Mesenchymal stem cell (in vitro differentiated cells and primary cell): ENCODE data around the gene B3GAT2.

Experiments
- DNase-seq: peaks from one replicate; pipeline ENCODE4 v3.0.0-alpha.2; 2013
- H2AFZ ChIP-seq: one replicate; pipeline ENCODE4 v1.6.1; 2013; ENCODE audit warnings: low read depth, mild to moderate bottlenecking, control low read depth, inconsistent platforms, low read length, moderate library complexity
- H2AK5ac ChIP-seq: 2 replicates; pipeline ENCODE4 v1.6.1; 2013; ENCODE audit warnings: low read length, moderate library complexity, mild to moderate bottlenecking, inconsistent platforms; ENCODE audit not compliant: severe bottlenecking
- H2BK120ac ChIP-seq: one replicate; pipeline ENCODE4 v1.6.1; 2013; ENCODE audit warnings: low read depth, mild to moderate bottlenecking, inconsistent platforms, low read length, moderate library complexity
- H2BK12ac ChIP-seq, 2 experiments: one replicate each; pipeline ENCODE4 v1.6.1; 2013; ENCODE audit warnings: inconsistent platforms in 2 of 2, low read length in 2 of 2, mild to moderate bottlenecking in 2 of 2, moderate library complexity in 2 of 2, control low read depth in 1 of 2
- H2BK15ac ChIP-seq: one replicate; pipeline ENCODE4 v1.6.1; 2013; ENCODE audit warnings: mild to moderate bottlenecking, low read depth, inconsistent platforms; ENCODE audit not compliant: poor library complexity, severe bottlenecking
- H2BK5ac ChIP-seq: 2 replicates; pipeline ENCODE4 v1.6.1; 2013; ENCODE audit warnings: low read depth, mild to moderate bottlenecking, low read length, control low read depth, inconsistent platforms; ENCODE audit not compliant: poor library complexity, severe bottlenecking
- H3K14ac ChIP-seq, 2 experiments: one replicate each; pipeline ENCODE4 v1.6.1; 2013; ENCODE audit warnings: inconsistent platforms in 2 of 2, low read length in 2 of 2, control low read depth in 1 of 2, mild to moderate bottlenecking in 1 of 2, moderate library complexity in 1 of 2
- H3K18ac ChIP-seq, 2 experiments: one replicate each; pipeline ENCODE4 v1.6.1; 2013; ENCODE audit warnings: inconsistent platforms in 2 of 2, low read length in 2 of 2, control low read depth in 1 of 2, low read depth in 1 of 2, mild to moderate bottlenecking in 1 of 2
- H3K23ac ChIP-seq, 2 experiments: one replicate each; pipeline ENCODE4 v1.6.1; 2013; ENCODE audit warnings: inconsistent platforms in 2 of 2, low read length in 2 of 2, mild to moderate bottlenecking in 2 of 2, moderate library complexity in 2 of 2, control low read depth in 1 of 2
- H3K27ac ChIP-seq: 2 replicates; pipeline ENCODE4 v1.5.1; 2013; ENCODE audit warnings: mild to moderate bottlenecking, moderate library complexity, low read length, control low read depth, inconsistent platforms; ENCODE audit not compliant: poor library complexity, severe bottlenecking
- H3K27me3 ChIP-seq, 2 experiments: 2 replicates each; pipeline versions ENCODE4 v1.6.1 to v1.7.0; 2013; ENCODE audit warnings: low read length in 2 of 2, mild to moderate bottlenecking in 2 of 2, moderate library complexity in 2 of 2, control low read depth in 1 of 2, inconsistent platforms in 1 of 2; ENCODE audit not compliant: control insufficient read depth in 1 of 2, insufficient read depth in 1 of 2
- H3K36me3 ChIP-seq, 2 experiments: 2 replicates each; pipeline versions ENCODE4 v1.6.1 to v1.7.0; 2013; ENCODE audit warnings: low read length in 2 of 2, control low read depth in 1 of 2, inconsistent platforms in 1 of 2, low read depth in 1 of 2, mild to moderate bottlenecking in 1 of 2; ENCODE audit not compliant: insufficient read depth in 2 of 2, control insufficient read depth in 1 of 2
- H3K4ac ChIP-seq, 2 experiments: one replicate each; pipeline ENCODE4 v1.6.1; 2013; ENCODE audit warnings: inconsistent platforms in 2 of 2, low read length in 2 of 2, mild to moderate bottlenecking in 2 of 2, moderate library complexity in 2 of 2, control low read depth in 1 of 2, low read depth in 1 of 2
- H3K4me1 ChIP-seq: 2 replicates; pipeline ENCODE4 v1.6.1; 2013; ENCODE audit warnings: low read depth, low read length, control low read depth; ENCODE audit not compliant: control insufficient read depth, insufficient read depth
- H3K4me2 ChIP-seq: 2 replicates; pipeline ENCODE4 v1.6.1; 2013; ENCODE audit warnings: low read length, mild to moderate bottlenecking, inconsistent platforms; ENCODE audit not compliant: poor library complexity, severe bottlenecking
- H3K4me3 ChIP-seq, 2 experiments: 2 replicates each; pipeline versions ENCODE4 v1.5.1 to v1.7.0; 2013; ENCODE audit warnings: low read length in 2 of 2, mild to moderate bottlenecking in 2 of 2, control low read depth in 1 of 2, low read depth in 1 of 2; ENCODE audit not compliant: insufficient read depth in 1 of 2
- H3K79me1 ChIP-seq: replicated peaks from 2 replicates; pipeline ENCODE4 v1.6.1; 2013; ENCODE audit warnings: mild to moderate bottlenecking, control low read depth, low read length, inconsistent platforms; ENCODE audit not compliant: poor library complexity, severe bottlenecking
- H3K9ac ChIP-seq: 2 replicates; pipeline ENCODE4 v1.7.0; 2013; ENCODE audit warnings: mild to moderate bottlenecking, low read length, moderate library complexity
- H3K9me3 ChIP-seq: 2 replicates; pipeline ENCODE4 v1.7.0; 2013; ENCODE audit warnings: mild to moderate bottlenecking, low read length; ENCODE audit not compliant: control insufficient read depth
- H4K8ac ChIP-seq: one replicate; pipeline ENCODE4 v1.6.1; 2013; ENCODE audit warnings: inconsistent platforms, mild to moderate bottlenecking, low read length, moderate library complexity
- H4K91ac ChIP-seq: one replicate; pipeline ENCODE4 v1.6.1; 2013; ENCODE audit warnings: mild to moderate bottlenecking, low read length, inconsistent platforms
- WGBS: methylation state at CpG from one replicate; pipeline ENCODE4 v1.1.7; 2013; ENCODE audit warnings: mixed read lengths; 5-methylcytosine and 5-hydroxymethylcytosine counted together

The B3GAT2 gene

GRCh38 chr6:70995411-70995810 lies 38.6 kb upstream of the B3GAT2 start:
- no peak overlapping the region for H4K8ac ChIP-seq
- H2AK5ac ChIP-seq = no peak overlapping the region
- peaks cover 0 to 3% of the 10 kb centered on the region in 2 experiments for H3K27me3 ChIP-seq
- no peak overlapping the region for H3K18ac ChIP-seq
- H3K9me3 ChIP-seq = no peaks in the 10 kb centered on the region
- H3K14ac ChIP-seq = no peak overlapping the region
- no peak for DNase-seq
- no peak overlapping the region for H3K27ac ChIP-seq
- H3K4me3 ChIP-seq = no peak overlapping the region
- no peak overlapping the region for H4K91ac ChIP-seq
- peaks cover 4% of the 10 kb centered on the region for H3K4me1 ChIP-seq
- H3K36me3 ChIP-seq = no peaks in the 10 kb centered on the region
- no peaks in the 10 kb centered on the region for H3K79me1 ChIP-seq
- H2BK15ac ChIP-seq = no peak overlapping the region
- no peak overlapping the region for H2AFZ ChIP-seq
- no peak overlapping the region for H2BK120ac ChIP-seq
- H2BK12ac ChIP-seq = no peak overlapping the region
- H3K4me2 ChIP-seq = no peak overlapping the region
- H2BK5ac ChIP-seq = no peak overlapping the region
- H3K4ac ChIP-seq = no peak overlapping the region
- no peak overlapping the region for H3K23ac ChIP-seq
- H3K9ac ChIP-seq = no peak overlapping the region

GRCh38 chr6:70991253-70991652 lies 34.4 kb upstream of the B3GAT2 start:
- Histone ChIP-seq H3K4me1 (no peaks in the 10 kb centered on the region), H3K9me3 (no peaks in the 10 kb centered on the region), H2BK5ac (no peak overlapping the region), H3K4me2 (no peak overlapping the region), H2BK12ac (no peak overlapping the region), H2AK5ac (no peak overlapping the region), H2AFZ (no peak overlapping the region), H3K27ac (no peak overlapping the region), H2BK15ac (no peak overlapping the region), H3K23ac (no peak overlapping the region), H3K9ac (no peak overlapping the region), H3K18ac (no peak overlapping the region), H3K4me3 (no peak overlapping the region), H4K8ac (no peak overlapping the region), H3K14ac (no peak overlapping the region), H3K4ac (no peak overlapping the region), H4K91ac (no peak overlapping the region), H2BK120ac (no peak overlapping the region), H3K27me3 (peaks cover 0 to 3% of the 10 kb centered on the region in 2 experiments), H3K79me1 (no peaks in the 10 kb centered on the region), H3K36me3 (no peaks in the 10 kb centered on the region)
- no peak for DNase-seq
- WGBS = 79% methylated on average over 2 of the region's 2 CpGs

- Histone ChIP-seq H2BK5ac (no peak overlapping the region), H3K36me3 (no peaks in the 10 kb centered on the region), H4K8ac (no peak overlapping the region), H3K4ac (no peak overlapping the region), H2BK12ac (no peak overlapping the region), H3K23ac (no peak overlapping the region), H3K4me1 (no peaks in the 10 kb centered on the region), H2AK5ac (no peak overlapping the region), H3K4me3 (no peak overlapping the region), H3K27ac (no peak overlapping the region), H2BK15ac (no peak overlapping the region), H3K9ac (no peak overlapping the region), H3K14ac (no peak overlapping the region), H3K18ac (no peak overlapping the region), H2BK120ac (no peak overlapping the region), H3K4me2 (no peak overlapping the region), H3K27me3 (no peaks in the 10 kb centered on the region), H3K79me1 (no peaks in the 10 kb centered on the region), H2AFZ (no peak overlapping the region), H3K9me3 (no peaks in the 10 kb centered on the region), H4K91ac (no peak overlapping the region)
- WGBS = 94% methylated on average over 3 of the region's 4 CpGs
- no peak for DNase-seq
Observed at GRCh38 chr6:70985156-70985555, 28.3 kb upstream of the B3GAT2 start.

DNA sequence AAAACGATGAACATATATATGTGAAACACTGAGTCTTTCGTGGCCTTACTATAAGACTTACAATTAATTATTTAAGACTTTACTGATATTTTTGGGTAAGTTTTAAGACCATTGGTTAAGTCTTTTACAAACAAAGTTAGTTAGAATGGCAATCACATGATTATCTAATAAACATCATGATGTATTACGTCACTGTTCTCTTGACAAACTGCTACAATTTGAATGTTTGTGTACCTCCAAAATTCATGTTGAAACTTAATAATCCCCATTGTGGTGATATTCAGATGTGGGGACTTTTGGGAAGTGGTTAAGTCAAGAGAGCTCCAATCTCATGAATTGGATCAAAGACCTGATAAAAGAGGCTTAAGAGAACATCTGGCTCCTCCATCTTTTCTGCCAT lies 25.9 kb upstream of the B3GAT2 start:
- no peaks in the 10 kb centered on the region for H3K27me3 ChIP-seq
- H2BK12ac ChIP-seq = no peak overlapping the region
- no peak overlapping the region for H2BK15ac ChIP-seq
- H3K79me1 ChIP-seq = no peaks in the 10 kb centered on the region
- no peak overlapping the region for H3K4me2 ChIP-seq
- no peaks in the 10 kb centered on the region for H3K36me3 ChIP-seq
- no peak overlapping the region for H3K23ac ChIP-seq
- no peak overlapping the region for H2AFZ ChIP-seq
- no peak overlapping the region for H3K4me3 ChIP-seq
- H3K18ac ChIP-seq = no peak overlapping the region
- no CpG with 5 or more reads among the region's 3 CpGs for WGBS
- no peaks in the 10 kb centered on the region for H3K4me1 ChIP-seq
- no peak overlapping the region for H3K4ac ChIP-seq
- H3K27ac ChIP-seq = no peak overlapping the region
- no peak overlapping the region for H2BK120ac ChIP-seq
- H2AK5ac ChIP-seq = no peak overlapping the region
- no peak overlapping the region for H3K14ac ChIP-seq
- no peak overlapping the region for H2BK5ac ChIP-seq
- H4K91ac ChIP-seq = no peak overlapping the region
- no peak overlapping the region for H3K9ac ChIP-seq
- H4K8ac ChIP-seq = no peak overlapping the region
- no peaks in the 10 kb centered on the region for H3K9me3 ChIP-seq
- DNase-seq = no peak
